Dedifferentiated amniotic fluid mesenchymal stem cell (primary cell): ENCODE data around the gene KIAA1671.
A peak's percentile ranks its signal among the peaks of the same experiment; 100 is the strongest.
"Not testable (repeated sequence)": the region's sequence is repeated elsewhere in the genome, so short reads cannot be mapped to it uniquely, and the experiment has no call there.

ENCODE experiments used
- DNase-seq: peaks from one replicate; pipeline ENCODE4 v3.0.0-alpha.2; 2016; ENCODE audit errors: extremely low spot score

Gene KIAA1671

GRCh38 chr22:25233706-25234105 is 281.2 kb downstream of the KIAA1671 start:
- DNase-seq: not testable (repeated sequence)

- DNase-seq: peak; percentile 40
Observed at GRCh38 chr22:25235547-25236290, 283.2 kb downstream of the KIAA1671 start.

DNA sequence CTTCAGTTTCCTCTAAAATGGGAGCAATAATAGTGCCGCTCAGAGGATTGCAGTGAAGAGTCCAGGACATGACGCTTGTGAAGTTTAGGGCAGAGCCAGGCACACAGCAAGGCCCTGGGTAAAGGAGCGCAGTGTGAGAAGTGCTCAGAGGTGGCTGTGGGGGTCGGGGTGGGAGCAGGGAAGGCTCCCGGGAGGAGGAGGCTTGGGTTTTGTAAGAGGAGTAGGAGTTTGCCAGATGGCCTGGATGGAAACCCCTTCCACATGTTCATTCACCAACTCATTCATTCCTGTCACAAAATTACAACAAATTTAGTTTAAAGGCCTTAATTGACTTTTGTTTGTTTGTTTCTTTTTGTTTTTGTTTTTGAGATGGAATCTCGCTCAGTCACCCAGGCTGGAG is 283.9 kb downstream of the KIAA1671 start:
- no peak for DNase-seq

DNA sequence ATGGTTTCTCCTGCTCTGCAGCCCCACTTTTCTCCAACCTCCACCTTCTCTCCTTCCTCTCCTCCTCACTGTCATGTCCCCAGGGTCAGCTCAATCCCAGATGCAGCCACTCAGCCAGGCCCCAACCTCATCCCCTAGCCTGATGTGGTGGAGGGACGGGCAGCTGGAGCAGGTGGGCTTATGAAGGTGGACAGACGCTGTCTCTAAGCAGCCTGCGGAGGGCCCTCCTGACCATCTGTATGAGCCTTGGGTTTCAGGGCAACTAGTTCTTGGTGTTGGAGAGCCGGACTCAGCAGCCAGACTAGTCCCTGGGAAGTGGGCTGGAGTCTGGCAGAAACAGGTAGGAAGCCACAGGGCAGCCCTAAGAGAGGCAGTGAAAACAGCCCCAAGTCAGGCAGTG is 285.0 kb downstream of the KIAA1671 start:
- DNase-seq: no peak

DNA sequence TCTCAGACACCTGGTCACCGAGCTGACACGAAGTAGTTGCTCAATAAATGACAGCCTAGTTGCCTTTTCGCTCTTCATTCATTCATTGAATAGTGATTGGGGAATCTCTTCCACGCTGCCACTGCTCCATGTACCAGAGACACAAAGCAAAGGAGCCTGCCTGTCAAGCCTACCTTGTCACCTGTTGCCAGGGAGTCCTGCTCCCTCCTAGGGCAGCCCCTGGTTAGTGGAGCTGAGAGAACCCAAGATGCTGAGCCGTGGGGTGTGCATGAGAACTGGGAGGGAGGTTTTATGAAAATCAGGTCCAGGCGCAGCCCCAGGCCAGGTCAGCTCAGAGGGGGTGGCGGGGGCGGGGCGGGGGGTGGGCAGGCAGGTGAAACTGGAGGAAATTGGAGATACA is 285.5 kb downstream of the KIAA1671 start:
- DNase-seq: not testable (repeated sequence)
